Measurements from ENCODE around the gene CACNA1D.

CACNA1D gene

DNA sequence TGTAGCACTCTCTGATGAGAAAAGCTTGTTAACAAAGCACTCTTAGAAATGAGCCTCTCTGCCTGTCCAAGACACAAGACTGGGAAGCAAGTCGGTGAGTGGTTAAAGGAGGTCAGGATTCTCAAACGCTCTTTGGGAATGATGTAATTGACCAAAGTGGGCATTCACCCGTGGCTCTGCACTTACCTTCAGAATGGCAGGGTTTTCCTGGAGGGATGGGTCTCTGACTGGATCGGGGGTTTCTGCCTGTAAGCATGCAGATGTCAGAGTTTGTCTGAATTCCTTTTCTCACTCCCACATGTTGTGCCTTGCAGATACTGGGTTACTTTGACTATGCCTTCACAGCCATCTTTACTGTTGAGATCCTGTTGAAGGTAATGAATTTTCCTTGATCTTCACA lies 245.6 kb downstream of the CACNA1D start:
- no peak overlapping the region for H3K9ac ChIP-seq (ENCODE audit: low read depth, low read length)
- H3K36me3 ChIP-seq (ENCODE audit: insufficient read depth, low read length): no peaks in the 10 kb centered on the region
- H3K27ac ChIP-seq (ENCODE audit: low read depth, low read length): no peak overlapping the region
- 87% methylated on average over 4 of the region's 4 CpGs for WGBS
- H3K4me1 ChIP-seq (ENCODE audit: insufficient read depth, low read length): no peaks in the 10 kb centered on the region
- H3K9me3 ChIP-seq (ENCODE audit: insufficient read depth, low read depth, low read length): no peaks in the 10 kb centered on the region
- H3K27me3 ChIP-seq (ENCODE audit: insufficient read depth, low read length): no peaks in the 10 kb centered on the region
- no peak overlapping the region for H3K4me3 ChIP-seq (ENCODE audit: low read length)

DNA sequence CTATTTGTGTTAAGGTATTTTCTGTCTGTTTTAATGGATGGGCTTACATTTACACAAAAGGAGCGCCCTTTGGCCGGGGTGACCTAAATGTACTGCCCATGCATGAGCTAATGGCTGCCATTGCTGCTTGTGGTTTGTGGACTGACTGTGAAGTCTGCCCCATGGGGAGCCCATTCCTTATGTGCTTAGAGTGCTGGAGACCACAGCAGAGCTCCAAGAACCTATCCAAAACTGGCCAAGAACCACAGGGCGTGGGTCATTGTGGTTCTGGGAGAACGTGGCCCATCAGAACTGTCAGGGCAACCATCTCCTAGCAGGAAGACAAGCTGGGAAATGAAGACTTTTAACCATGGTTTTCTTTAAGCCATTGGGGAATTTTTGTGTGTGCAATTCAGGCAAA lies 246.5 kb downstream of the CACNA1D start:
- no peak overlapping the region for H3K9ac ChIP-seq (ENCODE audit: low read depth, low read length)
- no peaks in the 10 kb centered on the region for H3K36me3 ChIP-seq (ENCODE audit: insufficient read depth, low read length)
- H3K4me3 ChIP-seq (ENCODE audit: low read length): no peak overlapping the region
- no peak overlapping the region for H3K27ac ChIP-seq (ENCODE audit: low read depth, low read length)
- no peaks in the 10 kb centered on the region for H3K4me1 ChIP-seq (ENCODE audit: insufficient read depth, low read length)
- 89% methylated on average over 4 of the region's 4 CpGs for WGBS
- H3K9me3 ChIP-seq (ENCODE audit: insufficient read depth, low read depth, low read length): no peaks in the 10 kb centered on the region
- H3K27me3 ChIP-seq (ENCODE audit: insufficient read depth, low read length): no peaks in the 10 kb centered on the region

DNA sequence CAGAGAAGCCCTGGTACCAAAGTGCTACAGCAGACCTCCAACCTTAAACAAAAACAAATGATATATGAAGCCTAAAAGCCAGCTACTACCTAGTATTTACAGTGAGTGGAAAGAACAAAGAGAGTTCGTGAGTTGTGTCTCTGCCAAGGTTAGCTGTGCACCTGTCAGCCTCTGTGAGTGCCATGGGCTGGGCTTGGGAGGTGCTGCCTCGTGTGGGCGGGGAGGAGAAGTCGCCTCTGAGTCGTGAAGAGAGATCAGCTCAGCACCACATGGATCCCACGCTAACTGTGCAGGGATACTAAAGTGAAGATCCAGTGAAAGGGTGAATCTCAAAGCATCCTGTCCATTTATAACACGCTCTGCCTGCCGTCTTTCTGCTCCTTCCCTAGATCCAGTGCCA lies 249.9 kb downstream of the CACNA1D start:
- peaks cover 17% of the 10 kb centered on the region for H3K4me1 ChIP-seq (ENCODE audit: insufficient read depth, low read length)

DNA sequence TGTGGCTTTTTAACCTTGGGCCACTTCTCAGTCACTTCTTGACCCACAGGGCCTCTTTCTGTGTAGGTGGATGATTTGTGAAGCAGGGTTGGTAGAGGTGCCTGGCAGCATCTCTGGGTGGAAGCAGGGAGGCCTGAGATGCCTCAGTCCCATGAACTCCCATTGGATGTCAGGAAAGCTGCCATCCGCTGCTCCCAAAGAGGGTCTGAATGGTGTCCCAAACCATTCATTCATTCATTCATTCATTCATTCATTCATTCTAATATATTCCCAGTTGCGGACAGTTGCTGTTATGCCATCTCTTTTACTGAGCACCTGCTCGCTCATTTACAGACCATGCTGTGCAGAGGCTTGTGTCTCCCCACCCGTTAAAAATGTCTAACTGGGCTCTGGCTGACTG lies 253.1 kb downstream of the CACNA1D start:
- Histone ChIP-seq H3K9me3 (ENCODE audit: insufficient read depth, low read depth, low read length) (no peaks in the 10 kb centered on the region), H3K27me3 (ENCODE audit: insufficient read depth, low read length) (peaks cover 15% of the 10 kb centered on the region; the same call in 1 of the 2 replicates), H3K36me3 (ENCODE audit: insufficient read depth, low read length) (no peaks in the 10 kb centered on the region), H3K27ac (ENCODE audit: low read depth, low read length) (no peak overlapping the region), H3K4me1 (ENCODE audit: insufficient read depth, low read length) (peaks cover 23% of the 10 kb centered on the region), H3K4me3 (ENCODE audit: low read length) (no peak overlapping the region), H3K9ac (ENCODE audit: low read depth, low read length) (no peak overlapping the region)
- 91% methylated on average over 4 of the region's 4 CpGs for WGBS

More for the DNA sequence above, 249.9 kb downstream of the CACNA1D start:
- 63% methylated on average over 8 of the region's 8 CpGs for WGBS
- H3K9ac ChIP-seq (ENCODE audit: low read depth, low read length): no peak overlapping the region
- no peak overlapping the region for H3K27ac ChIP-seq (ENCODE audit: low read depth, low read length)
- no peaks in the 10 kb centered on the region for H3K36me3 ChIP-seq (ENCODE audit: insufficient read depth, low read length)
- peaks cover 10% of the 10 kb centered on the region; the same call in 1 of the 2 replicates for H3K27me3 ChIP-seq (ENCODE audit: insufficient read depth, low read length)
- no peak overlapping the region for H3K4me3 ChIP-seq (ENCODE audit: low read length)
- H3K9me3 ChIP-seq (ENCODE audit: insufficient read depth, low read depth, low read length): no peaks in the 10 kb centered on the region

DNA sequence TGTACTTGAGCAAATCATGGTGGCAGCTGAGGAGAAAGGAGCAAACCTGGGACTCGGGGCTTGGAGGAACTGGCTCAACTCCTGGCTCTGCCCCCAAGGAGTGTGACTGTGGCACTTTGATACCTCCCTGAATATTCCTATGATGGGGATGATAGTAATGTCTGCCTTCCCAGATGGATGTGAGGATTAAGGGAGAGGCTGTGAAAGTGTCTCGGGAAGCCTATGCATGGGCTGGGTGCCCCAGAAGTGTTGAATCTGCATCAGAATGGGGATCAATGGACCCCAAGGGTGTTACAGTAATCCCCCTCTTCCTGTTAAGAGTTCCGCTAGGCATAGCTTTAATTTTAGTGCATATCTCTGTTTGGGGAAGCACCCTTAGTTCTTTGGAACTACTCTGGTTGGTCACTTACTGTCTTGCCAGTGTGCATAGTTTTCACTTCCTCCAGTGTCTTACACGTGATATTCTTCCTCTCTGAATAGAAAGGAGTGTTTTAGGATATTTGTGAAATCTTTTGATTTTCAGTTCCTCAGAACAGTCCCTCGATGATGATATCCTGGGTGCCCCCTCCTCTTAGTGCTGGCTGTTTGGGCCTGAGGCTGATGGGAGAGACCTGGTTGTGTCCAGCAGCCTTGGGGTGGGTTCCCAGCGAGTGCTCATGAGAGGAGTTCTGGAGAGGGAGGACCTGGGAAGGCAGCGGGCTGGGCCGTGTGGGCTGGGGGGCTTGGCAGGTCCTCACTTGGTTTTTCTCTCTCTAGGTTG lies 254.3 kb downstream of the CACNA1D start:
- WGBS: 58% methylated on average over 8 of the region's 8 CpGs
- Histone ChIP-seq H3K4me1 (ENCODE audit: insufficient read depth, low read length) (peaks cover 23% of the 10 kb centered on the region), H3K4me3 (ENCODE audit: low read length) (peak overlapping the region; percentile 7; the same call in 1 of the 2 replicates), H3K27ac (ENCODE audit: low read depth, low read length) (peak overlapping the region; percentile 29; the same call in 1 of the 2 replicates), H3K27me3 (ENCODE audit: insufficient read depth, low read length) (peaks cover 15% of the 10 kb centered on the region; the same call in 1 of the 2 replicates), H3K9me3 (ENCODE audit: insufficient read depth, low read depth, low read length) (no peaks in the 10 kb centered on the region), H3K36me3 (ENCODE audit: insufficient read depth, low read length) (no peaks in the 10 kb centered on the region), H3K9ac (ENCODE audit: low read depth, low read length) (no peak overlapping the region)

DNA sequence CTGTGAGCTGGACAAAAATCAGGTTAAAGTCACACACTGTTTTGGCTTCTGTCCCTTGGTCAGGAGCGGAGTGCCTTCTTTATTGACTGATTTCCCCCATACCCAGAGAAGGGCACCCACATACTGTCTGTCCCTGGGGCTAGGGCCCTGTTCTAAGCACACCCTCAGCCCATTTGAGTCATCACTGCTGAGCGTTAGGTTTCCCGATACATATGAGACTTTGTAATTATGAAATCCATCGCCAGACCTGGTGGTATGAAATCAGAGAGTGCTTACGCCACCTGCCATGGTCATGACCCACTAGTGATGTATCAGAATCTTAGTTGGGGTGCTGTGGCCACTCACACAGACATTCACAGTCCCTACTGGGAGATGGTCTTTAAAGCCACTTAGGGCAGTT lies 255.0 kb downstream of the CACNA1D start:
- H3K36me3 ChIP-seq (ENCODE audit: insufficient read depth, low read length): no peaks in the 10 kb centered on the region
- no peaks in the 10 kb centered on the region for H3K9me3 ChIP-seq (ENCODE audit: insufficient read depth, low read depth, low read length)
- peaks cover 23% of the 10 kb centered on the region for H3K4me1 ChIP-seq (ENCODE audit: insufficient read depth, low read length)
- peaks cover 15% of the 10 kb centered on the region; the same call in 1 of the 2 replicates for H3K27me3 ChIP-seq (ENCODE audit: insufficient read depth, low read length)
- H3K9ac ChIP-seq (ENCODE audit: low read depth, low read length): no peak overlapping the region
- no peak overlapping the region for H3K27ac ChIP-seq (ENCODE audit: low read depth, low read length)
- 97% methylated on average over 5 of the region's 5 CpGs for WGBS
- no peak overlapping the region for H3K4me3 ChIP-seq (ENCODE audit: low read length)

DNA sequence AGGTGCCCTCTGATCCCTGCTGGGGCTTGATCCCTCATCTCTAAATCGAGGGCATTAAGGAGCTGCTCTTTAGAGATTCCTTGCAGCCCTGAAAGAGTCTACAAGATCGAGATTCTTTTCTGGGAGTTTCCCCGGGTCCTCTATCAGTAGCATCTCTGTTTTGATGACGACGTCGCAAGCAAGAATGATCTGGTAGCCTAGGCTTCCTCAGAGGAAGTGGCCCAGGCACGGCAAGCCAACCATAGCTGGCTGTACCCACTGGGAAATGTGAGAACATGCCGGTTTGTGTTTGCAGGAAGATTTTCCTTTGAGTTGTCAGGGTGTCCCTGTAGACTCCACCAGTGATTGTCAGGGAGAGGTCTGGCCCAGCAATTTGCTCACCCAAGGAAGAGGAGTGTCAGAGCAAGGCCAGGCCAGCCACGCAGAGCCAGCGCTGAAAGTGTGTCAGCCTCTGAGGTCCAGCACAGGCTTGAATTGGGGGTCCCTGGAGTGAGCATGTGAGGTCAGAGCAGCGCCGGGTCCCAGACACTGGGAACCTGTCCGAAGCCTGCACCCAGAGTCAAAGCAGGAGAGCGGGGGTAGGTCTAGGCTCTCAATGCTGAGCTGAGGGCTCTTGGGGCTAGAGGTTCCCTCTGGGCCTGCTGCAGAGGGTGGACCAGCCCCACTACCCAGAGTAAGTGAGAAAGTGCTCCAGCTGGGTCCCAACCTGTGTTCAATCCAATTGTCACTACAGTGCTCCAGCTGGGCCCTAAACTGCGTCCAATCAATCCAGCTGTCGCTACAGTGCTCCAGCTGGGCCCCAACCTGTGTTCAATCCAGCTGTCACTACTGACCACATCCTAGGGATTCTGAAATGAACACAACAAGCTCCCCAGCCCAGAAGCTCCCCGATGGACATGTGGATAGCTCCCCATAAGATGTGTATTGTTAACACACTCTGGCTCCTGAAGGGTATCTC lies 256.1 kb downstream of the CACNA1D start:
- Histone ChIP-seq H3K4me3 (ENCODE audit: low read length) (no peak overlapping the region), H3K36me3 (ENCODE audit: insufficient read depth, low read length) (no peaks in the 10 kb centered on the region), H3K4me1 (ENCODE audit: insufficient read depth, low read length) (peaks cover 23% of the 10 kb centered on the region), H3K27me3 (ENCODE audit: insufficient read depth, low read length) (peaks cover 15% of the 10 kb centered on the region; the same call in 1 of the 2 replicates), H3K9ac (ENCODE audit: low read depth, low read length) (no peak overlapping the region), H3K27ac (ENCODE audit: low read depth, low read length) (no peak overlapping the region), H3K9me3 (ENCODE audit: insufficient read depth, low read depth, low read length) (no peaks in the 10 kb centered on the region)
- WGBS: 93% methylated on average over 17 of the region's 17 CpGs

DNA sequence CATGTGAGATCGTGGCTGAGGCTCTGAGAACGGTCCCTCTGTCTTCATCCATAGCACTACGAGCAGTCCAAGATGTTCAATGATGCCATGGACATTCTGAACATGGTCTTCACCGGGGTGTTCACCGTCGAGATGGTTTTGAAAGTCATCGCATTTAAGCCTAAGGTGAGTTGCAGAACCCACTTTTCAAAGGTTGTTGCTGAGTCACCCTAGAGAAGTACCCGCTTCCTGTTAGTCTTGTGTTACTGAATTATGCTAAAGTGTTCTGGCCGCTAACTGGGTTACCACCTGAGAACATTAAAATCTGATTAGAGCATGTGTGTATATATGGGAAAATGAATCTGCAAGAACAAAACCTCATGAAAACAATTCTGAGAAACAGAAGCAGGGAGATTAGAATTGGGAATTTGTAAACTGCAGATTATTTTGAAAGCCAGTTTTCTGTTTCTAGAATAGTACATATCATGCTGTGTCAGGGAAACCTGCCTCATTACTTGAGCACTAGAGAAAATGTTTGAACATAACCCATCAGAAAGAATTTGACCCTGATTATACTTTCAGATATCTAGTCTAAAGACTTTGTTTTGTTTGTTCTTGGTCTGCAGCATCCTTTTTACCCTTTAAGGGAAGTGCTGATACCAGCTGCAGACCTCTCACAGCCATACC lies 259.2 kb downstream of the CACNA1D start:
- Histone ChIP-seq H3K9ac (ENCODE audit: low read depth, low read length) (no peak overlapping the region), H3K4me1 (ENCODE audit: insufficient read depth, low read length) (peaks cover 12% of the 10 kb centered on the region; the same call in 1 of the 2 replicates), H3K27ac (ENCODE audit: low read depth, low read length) (no peak overlapping the region), H3K27me3 (ENCODE audit: insufficient read depth, low read length) (peaks cover 9% of the 10 kb centered on the region; the same call in 1 of the 2 replicates), H3K36me3 (ENCODE audit: insufficient read depth, low read length) (no peaks in the 10 kb centered on the region), H3K4me3 (ENCODE audit: low read length) (no peak overlapping the region), H3K9me3 (ENCODE audit: insufficient read depth, low read depth, low read length) (no peaks in the 10 kb centered on the region)
- WGBS: 90% methylated on average over 9 of the region's 9 CpGs

DNA sequence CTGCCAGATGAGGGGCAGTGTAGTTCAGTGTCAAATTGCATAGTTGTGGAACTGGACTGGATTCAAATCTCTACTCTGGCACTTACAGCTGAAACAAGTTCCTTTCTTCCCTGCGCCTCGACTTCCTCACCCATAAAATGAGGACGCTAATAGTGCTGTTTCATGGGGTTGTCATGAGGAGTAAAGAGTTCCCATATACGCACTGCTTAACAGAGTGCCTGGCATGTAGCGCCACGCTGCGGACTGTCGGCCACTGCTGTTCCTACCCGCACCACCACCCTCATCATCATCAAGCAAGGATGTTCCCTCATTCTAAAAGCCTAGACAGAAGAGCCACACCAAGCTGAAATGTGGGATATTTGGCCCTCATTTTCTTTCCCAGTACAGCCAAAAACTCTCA lies 259.9 kb downstream of the CACNA1D start:
- no peak overlapping the region for H3K4me3 ChIP-seq (ENCODE audit: low read length)
- 95% methylated on average over 8 of the region's 9 CpGs for WGBS
- peaks cover 5% of the 10 kb centered on the region; the same call in 1 of the 2 replicates for H3K27me3 ChIP-seq (ENCODE audit: insufficient read depth, low read length)
- no peak overlapping the region for H3K9ac ChIP-seq (ENCODE audit: low read depth, low read length)
- peaks cover 6% of the 10 kb centered on the region; the same call in 1 of the 2 replicates for H3K4me1 ChIP-seq (ENCODE audit: insufficient read depth, low read length)
- no peak overlapping the region for H3K27ac ChIP-seq (ENCODE audit: low read depth, low read length)
- H3K9me3 ChIP-seq (ENCODE audit: insufficient read depth, low read depth, low read length): no peaks in the 10 kb centered on the region
- H3K36me3 ChIP-seq (ENCODE audit: insufficient read depth, low read length): no peaks in the 10 kb centered on the region

DNA sequence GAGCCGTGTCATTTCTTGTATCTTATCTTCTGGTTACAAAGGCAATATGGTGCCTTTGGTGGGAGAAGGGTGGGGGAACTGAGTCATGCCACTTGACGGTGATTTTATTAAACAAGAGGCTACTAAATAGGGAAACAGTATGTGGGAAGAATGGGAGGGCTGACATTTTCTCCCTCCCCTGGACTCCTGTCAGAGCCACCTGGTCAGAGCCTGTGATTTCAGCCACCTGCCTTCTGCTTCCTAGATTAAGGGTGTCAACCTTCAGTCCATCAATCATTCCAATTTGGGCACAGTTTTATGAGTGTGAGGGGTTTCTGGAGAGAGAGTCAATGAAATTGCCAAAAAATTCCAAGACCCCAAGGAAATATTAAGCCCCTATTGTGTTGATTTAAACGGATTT lies 264.4 kb downstream of the CACNA1D start:
- Histone ChIP-seq H3K36me3 (ENCODE audit: insufficient read depth, low read length) (no peaks in the 10 kb centered on the region), H3K9me3 (ENCODE audit: insufficient read depth, low read depth, low read length) (no peaks in the 10 kb centered on the region), H3K9ac (ENCODE audit: low read depth, low read length) (no peak overlapping the region), H3K4me1 (ENCODE audit: insufficient read depth, low read length) (no peaks in the 10 kb centered on the region), H3K27ac (ENCODE audit: low read depth, low read length) (no peak overlapping the region), H3K4me3 (ENCODE audit: low read length) (no peak overlapping the region), H3K27me3 (ENCODE audit: insufficient read depth, low read length) (no peaks in the 10 kb centered on the region)
- WGBS: 98% methylated on average over 3 of the region's 3 CpGs

Measured in HUES64 (cell line).